GM23338 (cell line): ENCODE data around the gene NEMP1. TPM values are rescaled to one million over a fixed set of nuclear protein-coding genes. Genes with fewer than 3 reads are reported as not detected.

Source experiments
- ATAC-seq: fragments of 200-7000 bp; cut with Tn5 transposase; 3 replicates; pipeline ENCODE4 v1.9.1; 2020
- DNase-seq: peaks from one replicate; pipeline ENCODE4 v3.0.0-alpha.2; 2015; ENCODE audit warnings: low spot score
- H2AFZ ChIP-seq: fragments of 200-600 bp; sonication (generic); 2 replicates; pipeline ENCODE4 v1.8.0; 2016; ENCODE audit warnings: antibody characterized with exemption, mild to moderate bottlenecking, moderate library complexity
- H3F3A ChIP-seq: fragments of 200-600 bp; sonication (generic); replicated peaks from 2 replicates; pipeline ENCODE4 v1.8.0; 2017; ENCODE audit warnings: antibody characterized with exemption, mixed run types, low read depth
- H3K27ac ChIP-seq: fragments of 200-600 bp; sonication (generic); 2 replicates; pipeline ENCODE4 v1.6.1; 2016; ENCODE audit warnings: low read depth
- H3K27me3 ChIP-seq: fragments of 200-600 bp; sonication (generic); 2 replicates; pipeline ENCODE4 v1.8.0; 2016; ENCODE audit warnings: mild to moderate bottlenecking, mixed run types, moderate library complexity; ENCODE audit not compliant: insufficient read depth
- H3K36me3 ChIP-seq: fragments of 200-600 bp; sonication (generic); 2 replicates; pipeline ENCODE4 v1.8.0; 2016; ENCODE audit warnings: mild to moderate bottlenecking; ENCODE audit not compliant: insufficient read depth
- H3K4me1 ChIP-seq: fragments of 200-600 bp; sonication (generic); 2 replicates; pipeline ENCODE4 v1.8.0; 2016; ENCODE audit warnings: mild to moderate bottlenecking, moderate library complexity; ENCODE audit not compliant: insufficient read depth
- H3K4me2 ChIP-seq: fragments of 200-600 bp; sonication (generic); 2 replicates; pipeline ENCODE4 v1.7.1; 2017; ENCODE audit warnings: mixed run types
- H3K4me3 ChIP-seq: fragments of 200-600 bp; sonication (generic); 2 replicates; pipeline ENCODE4 v1.6.1; 2016; ENCODE audit warnings: mixed run types
- H3K79me2 ChIP-seq: fragments of 200-600 bp; sonication (generic); replicated peaks from 2 replicates; pipeline ENCODE4 v1.8.0; 2017; ENCODE audit warnings: mild to moderate bottlenecking; ENCODE audit not compliant: insufficient read depth
- H3K9me2 ChIP-seq: fragments of 200-600 bp; sonication (generic); 2 replicates; pipeline ENCODE4 v1.8.0; 2017; ENCODE audit not compliant: insufficient read depth
- H4K20me1 ChIP-seq: fragments of 200-600 bp; sonication (generic); replicated peaks from 2 replicates; pipeline ENCODE4 v1.8.0; 2017; ENCODE audit warnings: mild to moderate bottlenecking; ENCODE audit not compliant: insufficient read depth
- H3K27ac Mint-ChIP-seq: 2 replicates; pipeline ENCODE4 v1.8.0; 2020; ENCODE audit warnings: inconsistent platforms, mild to moderate bottlenecking, moderate library complexity, mixed read lengths
- H3K27me3 Mint-ChIP-seq: 3 replicates; pipeline ENCODE4 v1.8.0; 2022; ENCODE audit warnings: low read depth, mild to moderate bottlenecking, moderate library complexity, mixed read lengths, inconsistent platforms; ENCODE audit not compliant: insufficient read depth, poor library complexity
- H3K36me3 Mint-ChIP-seq: 3 replicates; pipeline ENCODE4 v1.8.0; 2021; ENCODE audit warnings: low read depth, mild to moderate bottlenecking, inconsistent platforms, moderate library complexity, mixed read lengths
- H3K4me1 Mint-ChIP-seq: 3 replicates; pipeline ENCODE4 v1.8.0; 2020; ENCODE audit warnings: mild to moderate bottlenecking, inconsistent platforms, mixed read lengths
- H3K4me3 Mint-ChIP-seq: 3 replicates; pipeline ENCODE4 v1.8.0; 2021; ENCODE audit warnings: moderate library complexity, mild to moderate bottlenecking, inconsistent platforms, mixed read lengths
- H3K9me3 Mint-ChIP-seq: 3 replicates; pipeline ENCODE4 v1.8.0; 2020; ENCODE audit warnings: moderate library complexity, mild to moderate bottlenecking, inconsistent platforms, mixed read lengths
- CREB1 ChIP-seq: fragments of 250-450 bp; sonication (Bioruptor Pico); IDR thresholded peaks from 2 replicates; pipeline ENCODE4 v1.5.0; 2020; ENCODE audit warnings: low read depth, mild to moderate bottlenecking, moderate library complexity
- CTCF ChIP-seq, 2 experiments: fragments of 200-600 bp in 1 of 2; sonication (generic) in 1 of 2; conservative IDR thresholded peaks; 2 replicates each; pipeline versions ENCODE4 v1.5.1 to v1.6.1; 2016 to 2017; ENCODE audit warnings: antibody characterized with exemption in 2 of 2, low read depth in 2 of 2, mild to moderate bottlenecking in 2 of 2, moderate library complexity in 1 of 2
- EZH2 ChIP-seq: fragments of 200-600 bp; sonication (generic); IDR thresholded peaks from one replicate; pipeline ENCODE4 v1.8.0; 2017; ENCODE audit warnings: antibody characterized with exemption, mild to moderate bottlenecking, low read depth; ENCODE audit not compliant: unreplicated experiment
- EZH2phosphoT487 ChIP-seq: fragments of 200-600 bp; sonication (generic); IDR thresholded peaks from one replicate; pipeline ENCODE4 v1.8.1; 2018; ENCODE audit warnings: antibody characterized with exemption; ENCODE audit not compliant: unreplicated experiment
- JUNB ChIP-seq: IDR thresholded peaks from one replicate; pipeline ENCODE4 v1.6.1; 2016; ENCODE audit warnings: antibody characterized with exemption; ENCODE audit not compliant: unreplicated experiment
- NANOG ChIP-seq: IDR thresholded peaks from 2 replicates; pipeline ENCODE4 v1.6.1; 2016; ENCODE audit warnings: antibody characterized with exemption, borderline replicate concordance
- POLR2AphosphoS5 ChIP-seq: IDR thresholded peaks from 2 replicates; pipeline ENCODE4 v1.6.1; 2016; ENCODE audit warnings: antibody characterized with exemption, low read depth
- REST ChIP-seq: IDR thresholded peaks from one replicate; pipeline ENCODE4 v1.6.1; 2018; ENCODE audit warnings: antibody characterized with exemption; ENCODE audit not compliant: unreplicated experiment
- STAT1 ChIP-seq: IDR thresholded peaks from one replicate; pipeline ENCODE4 v1.6.1; 2016; ENCODE audit warnings: antibody characterized with exemption; ENCODE audit not compliant: unreplicated experiment
- ZNF114 ChIP-seq: fragments of 250-450 bp; sonication (Bioruptor Pico); IDR thresholded peaks from 2 replicates; pipeline ENCODE4 v1.5.0; 2020; ENCODE audit warnings: mild to moderate bottlenecking, moderate library complexity
- polyA plus RNA-seq: library from polyadenylated mRNA; unstranded; fragments of >200 nt; fragmentation: Nextera tagmentation; extraction: Ambion mirVana; gene quantifications from 2 replicates; pipeline ENCODE4 v1.2.1, GENCODE V29; 2016
- total RNA-seq: library from RNA; depleted of rRNA; stranded (reverse); fragments of >200 nt; shearing (Covaris generic); gene quantifications from 2 replicates; pipeline ENCODE4 v1.2.3, GENCODE V29; 2014
- TF ChIP-seq, protein P1 (sequence below): IDR thresholded peaks from 2 replicates; pipeline ENCODE4 v1.6.1; 2016; ENCODE audit warnings: antibody characterized with exemption
- TF ChIP-seq, protein P2 (sequence below): fragments of 250-450 bp; sonication (Bioruptor Pico); IDR thresholded peaks from 2 replicates; pipeline ENCODE4 v1.5.0; 2020; ENCODE audit warnings: mild to moderate bottlenecking, moderate library complexity

The NEMP1 gene
- total and polyA plus RNA-seq, 2 experiments from 2014 or later = 11.9 to 35.0 TPM

- Histone ChIP-seq H3K27me3 (no peaks in the 10 kb centered on the region), H3K36me3 (peaks cover 3% of the 10 kb centered on the region; the same call in 1 of the 2 replicates), H3K9me2 (no peaks in the 10 kb centered on the region), H3K79me2 (peaks cover 27% of the 10 kb centered on the region), H3K4me2 (peak overlapping the region; percentile 96), H4K20me1 (peaks cover 16% of the 10 kb centered on the region), H3K4me3 (peak overlapping the region; percentile 98), H3F3A (peaks cover 6% of the 10 kb centered on the region; the same call in 1 of the 2 replicates), H3K4me1 (peaks cover 30% of the 10 kb centered on the region), H2AFZ (no peak overlapping the region), H3K27ac (no peak overlapping the region)
- no peak for DNase-seq
- Mint-ChIP-seq H3K27me3 (peaks cover 37% of the 10 kb centered on the region), H3K9me3 (peaks cover 15% of the 10 kb centered on the region; the same call in 2 of the 3 replicates), H3K36me3 (peaks cover 16% of the 10 kb centered on the region), H3K4me3 (peak overlapping the region; percentile 86), H3K4me1 (peaks cover 39% of the 10 kb centered on the region), H3K27ac (no peak overlapping the region)
- ATAC-seq = no peak
- no peak for TF ChIP-seq EZH2
- TF ChIP-seq CREB1 (CRISPR knock-in tag) = no peak
- no peak for TF ChIP-seq STAT1
- TF ChIP-seq JUNB = no peak
- no peak for TF ChIP-seq REST
- TF ChIP-seq EZH2phosphoT487 = no peak
- no peak for TF ChIP-seq NANOG
- TF ChIP-seq ZNF114 (CRISPR knock-in tag) = no peak
- TF ChIP-seq POLR2AphosphoS5 = no peak
- TF ChIP-seq, protein P1, sequence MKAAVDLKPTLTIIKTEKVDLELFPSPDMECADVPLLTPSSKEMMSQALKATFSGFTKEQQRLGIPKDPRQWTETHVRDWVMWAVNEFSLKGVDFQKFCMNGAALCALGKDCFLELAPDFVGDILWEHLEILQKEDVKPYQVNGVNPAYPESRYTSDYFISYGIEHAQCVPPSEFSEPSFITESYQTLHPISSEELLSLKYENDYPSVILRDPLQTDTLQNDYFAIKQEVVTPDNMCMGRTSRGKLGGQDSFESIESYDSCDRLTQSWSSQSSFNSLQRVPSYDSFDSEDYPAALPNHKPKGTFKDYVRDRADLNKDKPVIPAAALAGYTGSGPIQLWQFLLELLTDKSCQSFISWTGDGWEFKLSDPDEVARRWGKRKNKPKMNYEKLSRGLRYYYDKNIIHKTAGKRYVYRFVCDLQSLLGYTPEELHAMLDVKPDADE = no peak
- no peak for TF ChIP-seq CTCF (conservative IDR thresholded peaks at IDR 0.05; ENCODE audit: low read depth in 2 of 2)
- TF ChIP-seq, protein P2, sequence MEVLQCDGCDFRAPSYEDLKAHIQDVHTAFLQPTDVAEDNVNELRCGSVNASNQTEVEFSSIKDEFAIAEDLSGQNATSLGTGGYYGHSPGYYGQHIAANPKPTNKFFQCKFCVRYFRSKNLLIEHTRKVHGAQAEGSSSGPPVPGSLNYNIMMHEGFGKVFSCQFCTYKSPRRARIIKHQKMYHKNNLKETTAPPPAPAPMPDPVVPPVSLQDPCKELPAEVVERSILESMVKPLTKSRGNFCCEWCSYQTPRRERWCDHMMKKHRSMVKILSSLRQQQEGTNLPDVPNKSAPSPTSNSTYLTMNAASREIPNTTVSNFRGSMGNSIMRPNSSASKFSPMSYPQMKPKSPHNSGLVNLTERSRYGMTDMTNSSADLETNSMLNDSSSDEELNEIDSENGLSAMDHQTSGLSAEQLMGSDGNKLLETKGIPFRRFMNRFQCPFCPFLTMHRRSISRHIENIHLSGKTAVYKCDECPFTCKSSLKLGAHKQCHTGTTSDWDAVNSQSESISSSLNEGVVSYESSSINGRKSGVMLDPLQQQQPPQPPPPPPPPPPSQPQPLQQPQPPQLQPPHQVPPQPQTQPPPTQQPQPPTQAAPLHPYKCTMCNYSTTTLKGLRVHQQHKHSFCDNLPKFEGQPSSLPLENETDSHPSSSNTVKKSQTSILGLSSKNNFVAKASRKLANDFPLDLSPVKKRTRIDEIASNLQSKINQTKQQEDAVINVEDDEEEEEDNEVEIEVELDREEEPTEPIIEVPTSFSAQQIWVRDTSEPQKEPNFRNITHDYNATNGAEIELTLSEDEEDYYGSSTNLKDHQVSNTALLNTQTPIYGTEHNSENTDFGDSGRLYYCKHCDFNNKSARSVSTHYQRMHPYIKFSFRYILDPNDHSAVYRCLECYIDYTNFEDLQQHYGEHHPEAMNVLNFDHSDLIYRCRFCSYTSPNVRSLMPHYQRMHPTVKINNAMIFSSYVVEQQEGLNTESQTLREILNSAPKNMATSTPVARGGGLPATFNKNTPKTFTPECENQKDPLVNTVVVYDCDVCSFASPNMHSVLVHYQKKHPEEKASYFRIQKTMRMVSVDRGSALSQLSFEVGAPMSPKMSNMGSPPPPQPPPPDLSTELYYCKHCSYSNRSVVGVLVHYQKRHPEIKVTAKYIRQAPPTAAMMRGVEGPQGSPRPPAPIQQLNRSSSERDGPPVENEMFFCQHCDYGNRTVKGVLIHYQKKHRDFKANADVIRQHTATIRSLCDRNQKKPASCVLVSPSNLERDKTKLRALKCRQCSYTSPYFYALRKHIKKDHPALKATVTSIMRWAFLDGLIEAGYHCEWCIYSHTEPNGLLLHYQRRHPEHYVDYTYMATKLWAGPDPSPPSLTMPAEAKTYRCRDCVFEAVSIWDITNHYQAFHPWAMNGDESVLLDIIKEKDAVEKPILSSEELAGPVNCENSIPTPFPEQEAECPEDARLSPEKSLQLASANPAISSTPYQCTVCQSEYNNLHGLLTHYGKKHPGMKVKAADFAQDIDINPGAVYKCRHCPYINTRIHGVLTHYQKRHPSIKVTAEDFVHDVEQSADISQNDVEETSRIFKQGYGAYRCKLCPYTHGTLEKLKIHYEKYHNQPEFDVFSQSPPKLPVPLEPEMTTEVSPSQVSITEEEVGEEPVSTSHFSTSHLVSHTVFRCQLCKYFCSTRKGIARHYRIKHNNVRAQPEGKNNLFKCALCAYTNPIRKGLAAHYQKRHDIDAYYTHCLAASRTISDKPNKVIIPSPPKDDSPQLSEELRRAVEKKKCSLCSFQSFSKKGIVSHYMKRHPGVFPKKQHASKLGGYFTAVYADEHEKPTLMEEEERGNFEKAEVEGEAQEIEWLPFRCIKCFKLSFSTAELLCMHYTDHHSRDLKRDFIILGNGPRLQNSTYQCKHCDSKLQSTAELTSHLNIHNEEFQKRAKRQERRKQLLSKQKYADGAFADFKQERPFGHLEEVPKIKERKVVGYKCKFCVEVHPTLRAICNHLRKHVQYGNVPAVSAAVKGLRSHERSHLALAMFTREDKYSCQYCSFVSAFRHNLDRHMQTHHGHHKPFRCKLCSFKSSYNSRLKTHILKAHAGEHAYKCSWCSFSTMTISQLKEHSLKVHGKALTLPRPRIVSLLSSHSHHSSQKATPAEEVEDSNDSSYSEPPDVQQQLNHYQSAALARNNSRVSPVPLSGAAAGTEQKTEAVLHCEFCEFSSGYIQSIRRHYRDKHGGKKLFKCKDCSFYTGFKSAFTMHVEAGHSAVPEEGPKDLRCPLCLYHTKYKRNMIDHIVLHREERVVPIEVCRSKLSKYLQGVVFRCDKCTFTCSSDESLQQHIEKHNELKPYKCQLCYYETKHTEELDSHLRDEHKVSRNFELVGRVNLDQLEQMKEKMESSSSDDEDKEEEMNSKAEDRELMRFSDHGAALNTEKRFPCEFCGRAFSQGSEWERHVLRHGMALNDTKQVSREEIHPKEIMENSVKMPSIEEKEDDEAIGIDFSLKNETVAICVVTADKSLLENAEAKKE = no peak
Observed at GRCh38 chr12:57126561-57126960, 48.0 kb upstream of the NEMP1 start.
